ENCODE data around the gene NR1H3. TPM values are rescaled to one million over a fixed set of nuclear protein-coding genes. Genes with fewer than 3 reads are reported as not detected.

The NR1H3 gene
- total and polyA plus RNA-seq, 3 experiments from 2014 or later = 3.7 to 13.6 (median 9.6) TPM

GRCh38 chr11:47235163-47235562, 22.6 kb upstream of the NR1H3 start:
- Histone ChIP-seq H3K36me3 (ENCODE audit: insufficient read depth, low read length) (peaks cover 13% of the 10 kb centered on the region), H3K27ac (ENCODE audit: low read depth, low read length) (peak overlapping the region; percentile 46), H3K27me3 (ENCODE audit: insufficient read depth, low read length, poor library complexity, severe bottlenecking) (no peaks in the 10 kb centered on the region), H3K9me3 (ENCODE audit: low read length) (no peaks in the 10 kb centered on the region), H3K4me1 (ENCODE audit: insufficient read depth, low read length) (peaks cover 17% of the 10 kb centered on the region), H3K4me3 (ENCODE audit: low read length) (no peak overlapping the region)
- CTCF ChIA-PET = interaction anchor here (1.2 to 3.0 kb wide), 4 partner anchors 12 to 24 kb away, joined by 4 to 14 read pairs (median 6); partner anchors contain the start of gene ACP2
- DNase-seq = no peak
- peaks cover 0 to 71% (median 12%) of the 10 kb centered on the region in 3 donors for H3K36me3 Mint-ChIP-seq
- peak overlapping the region in 4 of 7 donors; percentile 35 to 59 (median 42) for H3K4me3 Mint-ChIP-seq
- H3K27ac Mint-ChIP-seq = peak overlapping the region; percentile 76 to 95 (median 91)
- no peaks in the 10 kb centered on the region for H3K9me3 Mint-ChIP-seq
- POLR2A ChIA-PET = interaction anchor here (2.0 kb wide), 1 partner anchor 20 kb away, joined by 15 read pairs; the partner anchor contains the start of gene DDB2
- H3K4me1 Mint-ChIP-seq = peaks cover 11 to 25% (median 24%) of the 10 kb centered on the region in 3 donors
- H3K27me3 Mint-ChIP-seq = no peaks in the 10 kb centered on the region

DNA sequence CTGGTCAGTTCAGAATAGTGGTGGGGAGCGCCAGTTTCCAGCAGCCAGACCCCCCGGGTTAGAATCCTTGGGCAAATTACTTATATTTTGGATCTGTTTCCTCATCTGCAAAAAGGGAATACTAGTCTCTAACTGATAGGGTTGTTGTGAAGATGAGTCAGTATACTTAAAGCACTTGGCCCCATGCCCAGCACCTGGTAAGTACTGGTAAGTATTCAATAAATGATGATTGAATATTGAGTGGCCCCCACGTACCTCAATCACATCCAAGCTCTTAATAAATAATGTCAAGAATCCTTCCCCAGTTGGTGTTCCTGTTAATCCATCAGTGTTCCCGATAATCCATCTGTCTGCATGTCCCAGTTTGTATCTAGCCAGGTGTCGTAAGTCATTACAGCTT, 21.3 kb upstream of the NR1H3 start:
- Mint-ChIP-seq H3K4me1 (peaks cover 11 to 25% (median 24%) of the 10 kb centered on the region in 3 donors), H3K4me3 (no peak overlapping the region), H3K27ac (peak overlapping the region in 6 of 8 donors; percentile 28 to 95 (median 76)), H3K36me3 (peaks cover 0 to 76% (median 13%) of the 10 kb centered on the region in 3 donors), H3K27me3 (no peaks in the 10 kb centered on the region), H3K9me3 (no peaks in the 10 kb centered on the region)
- ChIA-PET CTCF (interaction anchor here (1.0 to 3.0 kb wide), 3 partner anchors 11 to 23 kb away, joined by 3 to 14 read pairs (median 4); partner anchors contain the start of genes ACP2 and DDB2), POLR2A (interaction anchor here (0.6 to 1.5 kb wide), 3 partner anchors 12 to 69 kb away, joined by 3 read pairs; partner anchors contain the start of gene ACP2)
- Histone ChIP-seq H3K9me3 (ENCODE audit: low read length) (no peaks in the 10 kb centered on the region), H3K27ac (ENCODE audit: low read depth, low read length) (no peak overlapping the region), H3K36me3 (ENCODE audit: insufficient read depth, low read length) (peaks cover 19% of the 10 kb centered on the region), H3K4me3 (ENCODE audit: low read length) (no peak overlapping the region), H3K4me1 (ENCODE audit: insufficient read depth, low read length) (peaks cover 17% of the 10 kb centered on the region), H3K27me3 (ENCODE audit: insufficient read depth, low read length, poor library complexity, severe bottlenecking) (no peaks in the 10 kb centered on the region)
- no peak for DNase-seq

GRCh38 chr11:47239852-47240251, 17.9 kb upstream of the NR1H3 start:
- peak overlapping the region in 1 of 8 donors; percentile 12 for H3K27ac Mint-ChIP-seq
- peak in 1 of 5 donors; percentile 14 for DNase-seq
- ChIA-PET CTCF (interaction anchor here (2.0 kb wide), 1 partner anchor 8 kb away, joined by 8 read pairs; the partner anchor contains the start of gene ACP2), POLR2A (no interaction called here)
- H3K27me3 Mint-ChIP-seq = peaks cover 0 to 3% of the 10 kb centered on the region in 2 donors
- H3K4me3 Mint-ChIP-seq = no peak overlapping the region
- Histone ChIP-seq H3K36me3 (ENCODE audit: insufficient read depth, low read length) (peaks cover 43% of the 10 kb centered on the region), H3K27me3 (ENCODE audit: insufficient read depth, low read length, poor library complexity, severe bottlenecking) (no peaks in the 10 kb centered on the region), H3K27ac (ENCODE audit: low read depth, low read length) (no peak overlapping the region), H3K4me1 (ENCODE audit: insufficient read depth, low read length) (peaks cover 9% of the 10 kb centered on the region), H3K4me3 (ENCODE audit: low read length) (no peak overlapping the region), H3K9me3 (ENCODE audit: low read length) (no peaks in the 10 kb centered on the region)
- H3K4me1 Mint-ChIP-seq = peaks cover 6 to 20% (median 15%) of the 10 kb centered on the region in 3 donors
- no peaks in the 10 kb centered on the region for H3K9me3 Mint-ChIP-seq
- peaks cover 0 to 86% (median 22%) of the 10 kb centered on the region in 3 donors for H3K36me3 Mint-ChIP-seq

DNA sequence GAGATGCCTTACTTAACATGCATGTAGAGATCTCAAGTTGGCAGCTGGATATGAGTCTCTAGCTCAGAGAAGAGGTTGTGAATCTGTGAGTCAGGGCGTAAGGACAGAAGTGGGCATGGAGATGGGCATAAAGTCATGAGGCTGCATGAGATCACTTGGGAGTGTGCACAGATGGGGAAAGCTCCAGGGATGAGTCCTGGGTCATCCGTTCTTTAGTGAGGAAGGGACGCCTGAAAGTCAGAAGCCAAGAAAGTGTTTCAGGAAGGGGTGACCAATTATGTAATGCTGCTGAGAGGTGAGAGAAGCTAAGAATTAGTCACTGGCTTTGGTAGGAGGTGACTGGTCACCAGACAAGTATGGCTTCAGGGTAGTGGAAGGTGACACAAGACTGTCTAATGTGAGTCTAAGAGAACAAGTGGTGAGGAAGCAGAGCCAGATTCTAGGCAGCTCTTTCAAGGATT, 15.9 kb upstream of the NR1H3 start:
- ChIA-PET CTCF (interaction anchor here (1.2 to 2.0 kb wide), 3 partner anchors 9 to 64 kb away, joined by 4 to 5 read pairs (median 5); no protein-coding TSS in a partner anchor), POLR2A (no interaction called here)
- H3K27ac Mint-ChIP-seq = peak overlapping the region in 4 of 8 donors; percentile 6 to 43 (median 25)
- Histone ChIP-seq H3K4me3 (ENCODE audit: low read length) (no peak overlapping the region), H3K9me3 (ENCODE audit: low read length) (no peaks in the 10 kb centered on the region), H3K27me3 (ENCODE audit: insufficient read depth, low read length, poor library complexity, severe bottlenecking) (no peaks in the 10 kb centered on the region), H3K36me3 (ENCODE audit: insufficient read depth, low read length) (peaks cover 46% of the 10 kb centered on the region), H3K4me1 (ENCODE audit: insufficient read depth, low read length) (no peaks in the 10 kb centered on the region), H3K27ac (ENCODE audit: low read depth, low read length) (no peak overlapping the region)
- peaks cover 2 to 10% (median 5%) of the 10 kb centered on the region in 3 donors for H3K4me1 Mint-ChIP-seq
- peak overlapping the region in 1 of 7 donors; percentile 28 for H3K4me3 Mint-ChIP-seq
- no peaks in the 10 kb centered on the region for H3K9me3 Mint-ChIP-seq
- DNase-seq = no peak
- peaks cover 0 to 86% (median 19%) of the 10 kb centered on the region in 3 donors for H3K36me3 Mint-ChIP-seq
- H3K27me3 Mint-ChIP-seq = peaks cover 0 to 3% of the 10 kb centered on the region in 2 donors

DNA sequence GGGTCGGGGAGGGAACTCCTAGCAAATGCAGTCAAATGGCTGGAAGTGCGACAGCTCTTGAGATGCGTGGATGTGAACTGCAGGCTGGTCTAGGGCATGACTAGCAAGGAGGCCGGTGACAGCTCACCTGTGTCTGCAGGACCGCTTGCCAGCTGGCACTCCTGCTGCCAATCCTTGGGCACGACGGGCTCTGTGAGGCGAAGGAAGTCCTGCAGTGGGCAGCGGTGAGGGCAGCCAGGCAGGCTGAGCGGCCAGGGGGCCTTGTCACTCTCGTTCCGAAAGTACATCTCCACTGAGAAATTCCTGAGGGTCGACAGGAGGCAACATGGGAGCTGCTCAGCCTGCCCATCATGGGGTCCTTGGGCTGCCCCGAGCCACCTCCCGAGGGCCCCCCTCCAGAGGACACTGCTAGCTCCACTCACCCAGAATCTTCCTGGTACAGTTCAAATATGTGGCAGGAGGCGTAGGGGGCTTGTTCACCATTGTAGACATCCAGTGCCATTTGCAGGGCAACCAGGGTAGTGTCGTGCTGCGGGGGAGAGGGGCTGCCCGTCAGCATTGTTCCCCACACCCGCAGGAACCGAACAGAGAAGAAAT, 15.1 kb upstream of the NR1H3 start:
- no peak overlapping the region for H3K27ac ChIP-seq (ENCODE audit: low read depth, low read length)
- H3K36me3 ChIP-seq (ENCODE audit: insufficient read depth, low read length) = peaks cover 46% of the 10 kb centered on the region
- H3K4me1 ChIP-seq (ENCODE audit: insufficient read depth, low read length) = peaks cover 8% of the 10 kb centered on the region
- H3K4me1 Mint-ChIP-seq = peaks cover 6 to 17% (median 11%) of the 10 kb centered on the region in 3 donors
- peaks cover 0 to 85% (median 19%) of the 10 kb centered on the region in 3 donors for H3K36me3 Mint-ChIP-seq
- H3K27ac Mint-ChIP-seq = no peak overlapping the region
- H3K4me3 ChIP-seq (ENCODE audit: low read length) = no peak overlapping the region
- H3K27me3 Mint-ChIP-seq = peaks cover 0 to 3% of the 10 kb centered on the region in 2 donors
- CTCF ChIA-PET = interaction anchor here (1.0 to 2.0 kb wide), 4 partner anchors 10 to 169 kb away, joined by 3 to 5 read pairs (median 4); no protein-coding TSS in a partner anchor
- peak in 1 of 5 donors; percentile 22 for DNase-seq
- H3K27me3 ChIP-seq (ENCODE audit: insufficient read depth, low read length, poor library complexity, severe bottlenecking) = no peaks in the 10 kb centered on the region
- no peaks in the 10 kb centered on the region for H3K9me3 Mint-ChIP-seq
- H3K4me3 Mint-ChIP-seq = no peak overlapping the region
- H3K9me3 ChIP-seq (ENCODE audit: low read length) = no peaks in the 10 kb centered on the region
- POLR2A ChIA-PET = no interaction called here

DNA sequence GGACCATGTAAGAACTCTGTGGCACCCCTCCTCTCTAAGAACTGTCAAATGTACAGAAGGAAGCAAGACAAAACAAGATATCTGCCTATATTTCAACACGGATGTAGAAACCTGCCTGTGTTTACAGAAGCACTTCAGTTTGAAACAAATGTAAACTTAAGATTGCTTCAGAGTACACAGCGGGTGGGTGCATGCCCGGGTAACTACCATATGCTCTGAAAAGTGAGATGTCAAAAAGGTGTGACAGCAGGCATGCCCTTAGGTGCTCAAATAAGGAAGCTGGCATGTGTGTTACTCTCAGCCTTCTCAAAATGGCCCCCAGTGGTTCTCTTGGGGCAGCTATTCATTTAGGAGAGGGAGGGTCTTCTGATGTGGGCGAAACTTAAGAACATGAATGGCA, 14.3 kb upstream of the NR1H3 start:
- Histone ChIP-seq H3K9me3 (ENCODE audit: low read length) (no peaks in the 10 kb centered on the region), H3K27ac (ENCODE audit: low read depth, low read length) (no peak overlapping the region), H3K36me3 (ENCODE audit: insufficient read depth, low read length) (peaks cover 46% of the 10 kb centered on the region), H3K27me3 (ENCODE audit: insufficient read depth, low read length, poor library complexity, severe bottlenecking) (no peaks in the 10 kb centered on the region), H3K4me3 (ENCODE audit: low read length) (no peak overlapping the region), H3K4me1 (ENCODE audit: insufficient read depth, low read length) (peaks cover 16% of the 10 kb centered on the region)
- POLR2A ChIA-PET = no interaction called here
- peaks cover 14 to 25% (median 17%) of the 10 kb centered on the region in 3 donors for H3K4me1 Mint-ChIP-seq
- H3K27ac Mint-ChIP-seq = peak overlapping the region in 4 of 8 donors; percentile 36 to 71 (median 52)
- H3K4me3 Mint-ChIP-seq = no peak overlapping the region
- H3K36me3 Mint-ChIP-seq = peaks cover 0 to 81% (median 19%) of the 10 kb centered on the region in 3 donors
- DNase-seq = no peak
- CTCF ChIA-PET = interaction anchor here (1.0 kb wide), 1 partner anchor 168 kb away, joined by 3 read pairs; no protein-coding TSS in a partner anchor
- H3K27me3 Mint-ChIP-seq = peaks cover 0 to 3% of the 10 kb centered on the region in 2 donors
- H3K9me3 Mint-ChIP-seq = no peaks in the 10 kb centered on the region

DNA sequence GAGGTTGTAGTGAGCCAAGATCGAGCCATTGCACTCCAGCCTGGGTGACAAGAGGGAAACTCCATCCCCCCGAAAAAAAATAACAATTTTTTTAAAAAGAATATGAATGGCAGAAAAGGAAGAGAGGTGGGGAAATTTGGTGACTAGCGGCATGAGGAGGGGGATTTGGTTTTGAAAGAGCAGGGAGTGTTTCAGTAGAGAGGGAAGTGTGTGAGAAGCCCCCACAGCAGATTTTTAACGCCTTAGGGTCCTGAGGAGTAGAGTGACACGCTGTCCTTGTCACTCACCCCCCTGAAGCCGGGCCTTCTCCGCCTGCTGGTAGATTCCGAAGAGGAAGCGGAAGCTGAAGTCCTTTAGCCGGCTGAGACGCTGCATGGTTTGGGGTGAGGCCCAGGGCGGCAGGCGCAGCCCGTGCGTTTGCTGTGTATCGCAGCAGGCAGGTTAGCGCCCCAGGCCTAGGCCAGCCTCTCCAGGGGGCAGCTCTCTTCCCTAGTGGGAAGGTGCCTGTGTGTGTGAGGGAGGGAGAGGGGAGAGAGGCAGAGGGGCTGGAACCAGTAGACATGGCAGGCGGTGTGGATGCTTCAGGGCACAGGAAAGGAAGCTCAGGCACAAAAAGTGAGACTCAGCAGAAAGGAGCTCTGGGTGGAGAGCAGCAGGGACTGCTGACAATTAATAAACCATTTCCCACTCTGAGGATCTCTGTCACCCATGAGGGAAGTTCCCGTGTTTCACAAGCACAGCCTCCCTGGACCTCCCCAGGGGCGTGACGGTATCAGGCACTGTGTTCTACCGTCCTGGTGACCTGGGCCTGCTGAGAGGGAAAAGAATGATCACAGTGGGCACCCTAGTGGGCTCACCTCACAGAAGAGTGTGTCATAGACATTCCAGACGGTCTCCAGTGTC, 13.1 kb upstream of the NR1H3 start:
- H3K4me1 ChIP-seq (ENCODE audit: insufficient read depth, low read length) = peaks cover 23% of the 10 kb centered on the region
- H3K4me3 Mint-ChIP-seq = no peak overlapping the region
- no peaks in the 10 kb centered on the region for H3K9me3 Mint-ChIP-seq
- H3K36me3 Mint-ChIP-seq = peaks cover 0 to 73% (median 18%) of the 10 kb centered on the region in 3 donors
- no peak overlapping the region for H3K27ac ChIP-seq (ENCODE audit: low read depth, low read length)
- H3K27me3 Mint-ChIP-seq = peaks cover 0 to 3% of the 10 kb centered on the region in 2 donors
- ChIA-PET CTCF (interaction anchor here (0.9 to 5.5 kb wide), 3 partner anchors 14 to 168 kb away, joined by 3 to 20 read pairs (median 3); partner anchors contain the start of gene ARFGAP2), POLR2A (no interaction called here)
- H3K36me3 ChIP-seq (ENCODE audit: insufficient read depth, low read length) = peaks cover 38% of the 10 kb centered on the region
- no peaks in the 10 kb centered on the region for H3K27me3 ChIP-seq (ENCODE audit: insufficient read depth, low read length, poor library complexity, severe bottlenecking)
- DNase-seq = peak in 1 of 5 donors; percentile 46
- H3K27ac Mint-ChIP-seq = peak overlapping the region in 3 of 8 donors; percentile 38 to 77 (median 41)
- no peak overlapping the region for H3K4me3 ChIP-seq (ENCODE audit: low read length)
- peaks cover 22 to 35% (median 29%) of the 10 kb centered on the region in 3 donors for H3K4me1 Mint-ChIP-seq
- no peaks in the 10 kb centered on the region for H3K9me3 ChIP-seq (ENCODE audit: low read length)

Measured in CD8-positive, alpha-beta memory T cell (primary cell).